Central memory CD8-positive, alpha-beta T cell (primary cell): Measurements from ENCODE around the gene JAG2.

ENCODE experiments used
- ATAC-seq: fragments of 150-1000 bp; cut with Tn5 transposase; replicated peaks from 2 replicates; pipeline ENCODE4 v1.10.0; 2022; ENCODE audit warnings: mild to moderate bottlenecking, moderate FRiP score, moderate number of reproducible peaks; ENCODE audit not compliant: poor library complexity, severe bottlenecking; ENCODE audit errors: extremely low read depth
- DNase-seq, 2 donors: peaks; one replicate each; pipeline ENCODE4 v3.0.0; 2021; ENCODE audit warnings: low spot score in 2 of 2
- H3K27ac Mint-ChIP-seq: one replicate; pipeline ENCODE4 v1.8.0; 2022; ENCODE audit warnings: low read depth, mild to moderate bottlenecking, moderate library complexity, mixed read lengths
- H3K27me3 Mint-ChIP-seq: one replicate; pipeline ENCODE4 v1.8.0; 2022; ENCODE audit warnings: mixed read lengths
- H3K36me3 Mint-ChIP-seq: one replicate; pipeline ENCODE4 v1.8.0; 2022; ENCODE audit warnings: mild to moderate bottlenecking, moderate library complexity, mixed read lengths; ENCODE audit not compliant: insufficient read depth
- H3K4me1 Mint-ChIP-seq: one replicate; pipeline ENCODE4 v1.8.0; 2022; ENCODE audit warnings: mixed read lengths
- H3K4me3 Mint-ChIP-seq: one replicate; pipeline ENCODE4 v1.8.0; 2022; ENCODE audit warnings: mild to moderate bottlenecking, moderate library complexity, mixed read lengths
- H3K9me3 Mint-ChIP-seq: one replicate; pipeline ENCODE4 v1.8.0; 2022; ENCODE audit warnings: mixed read lengths

Gene JAG2

GRCh38 chr14:105155071-105155651, 13.4 kb downstream of the JAG2 start:
- Mint-ChIP-seq H3K4me1 (no peaks in the 10 kb centered on the region), H3K27ac (no peak overlapping the region), H3K27me3 (peaks cover 9% of the 10 kb centered on the region), H3K36me3 (peaks cover 2% of the 10 kb centered on the region), H3K4me3 (no peak overlapping the region), H3K9me3 (no peaks in the 10 kb centered on the region)
- ATAC-seq (no peak), DNase-seq (no peak)

DNA sequence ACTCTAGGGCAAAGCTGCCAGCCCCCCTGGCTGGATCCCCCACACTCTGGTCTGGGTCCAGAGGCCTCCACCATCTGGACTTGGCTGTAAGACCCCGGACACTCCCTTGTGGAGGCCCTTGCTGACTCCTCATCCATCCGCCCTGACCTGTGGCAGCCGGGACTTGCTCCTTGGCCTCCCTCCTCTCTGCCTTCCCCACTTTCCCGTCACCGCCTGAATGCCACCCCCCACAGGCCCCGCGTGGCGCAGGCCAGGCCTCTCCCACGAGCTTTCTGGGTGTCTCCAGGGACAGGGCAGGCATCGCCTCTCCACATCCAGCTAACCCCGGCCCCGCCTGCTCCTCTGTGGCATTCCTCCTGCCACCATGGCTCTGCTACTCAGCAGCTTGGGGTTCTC, 14.1 kb downstream of the JAG2 start:
- Mint-ChIP-seq H3K27me3 (peaks cover 9% of the 10 kb centered on the region), H3K36me3 (peaks cover 2% of the 10 kb centered on the region), H3K4me3 (no peak overlapping the region), H3K9me3 (no peaks in the 10 kb centered on the region), H3K4me1 (no peaks in the 10 kb centered on the region), H3K27ac (no peak overlapping the region)
- no peak for DNase-seq
- ATAC-seq, result no peak

DNA sequence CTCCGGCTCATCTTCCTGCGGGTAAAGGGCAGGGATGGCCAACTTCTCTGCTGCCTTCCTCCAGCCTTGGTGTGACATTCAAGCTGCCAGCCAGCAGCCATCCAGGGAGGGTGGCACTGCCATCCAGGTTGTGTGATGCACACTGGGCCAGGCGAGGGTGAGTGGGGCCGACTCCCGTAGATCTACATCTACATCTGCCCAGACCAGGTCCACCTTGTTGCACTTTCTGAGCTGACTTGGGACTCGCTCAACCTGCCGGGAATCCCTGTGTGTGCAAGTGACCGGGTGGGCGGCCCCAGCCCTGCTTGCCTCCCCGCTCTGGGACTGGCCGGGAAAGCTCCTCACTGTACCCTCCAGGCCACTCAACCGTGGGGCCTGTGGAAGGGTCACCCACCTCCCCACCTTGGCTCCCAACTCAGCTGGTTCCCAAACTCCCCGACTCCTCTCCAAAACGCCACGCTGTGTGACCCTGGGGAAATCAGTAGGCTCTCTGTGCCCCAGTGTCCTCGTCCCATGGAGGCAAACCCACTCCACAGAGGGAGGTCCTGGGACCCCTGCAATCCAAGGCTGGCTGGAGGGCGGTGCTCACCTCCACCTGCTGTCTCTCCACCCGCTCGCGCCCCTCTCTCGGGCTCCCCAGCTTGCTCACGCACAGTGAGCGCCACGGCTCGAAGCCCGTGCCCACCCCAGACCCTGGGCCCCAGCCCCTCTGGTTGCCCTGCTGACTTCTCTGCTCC, 14.7 kb downstream of the JAG2 start:
- Mint-ChIP-seq H3K4me1 (no peaks in the 10 kb centered on the region), H3K27ac (no peak overlapping the region), H3K27me3 (peaks cover 9% of the 10 kb centered on the region), H3K4me3 (no peak overlapping the region), H3K36me3 (peaks cover 2% of the 10 kb centered on the region), H3K9me3 (no peaks in the 10 kb centered on the region)
- DNase-seq, result no peak
- no peak for ATAC-seq

- Mint-ChIP-seq H3K4me3 (no peak overlapping the region), H3K9me3 (no peaks in the 10 kb centered on the region), H3K27ac (no peak overlapping the region), H3K4me1 (no peaks in the 10 kb centered on the region), H3K36me3 (peaks cover 2% of the 10 kb centered on the region), H3K27me3 (peaks cover 9% of the 10 kb centered on the region)
- DNase-seq, result no peak
- ATAC-seq, result no peak
Measured at GRCh38 chr14:105153331-105153731, 15.2 kb downstream of the JAG2 start.

- no peak overlapping the region for H3K27ac Mint-ChIP-seq
- no peak overlapping the region for H3K4me3 Mint-ChIP-seq
- H3K27me3 Mint-ChIP-seq, result peaks cover 9% of the 10 kb centered on the region
- ATAC-seq (no peak), DNase-seq (no peak)
- H3K9me3 Mint-ChIP-seq, result no peaks in the 10 kb centered on the region
- H3K36me3 Mint-ChIP-seq, result peaks cover 2% of the 10 kb centered on the region
- no peaks in the 10 kb centered on the region for H3K4me1 Mint-ChIP-seq
Measured at GRCh38 chr14:105152794-105153241, 15.8 kb downstream of the JAG2 start.

DNA sequence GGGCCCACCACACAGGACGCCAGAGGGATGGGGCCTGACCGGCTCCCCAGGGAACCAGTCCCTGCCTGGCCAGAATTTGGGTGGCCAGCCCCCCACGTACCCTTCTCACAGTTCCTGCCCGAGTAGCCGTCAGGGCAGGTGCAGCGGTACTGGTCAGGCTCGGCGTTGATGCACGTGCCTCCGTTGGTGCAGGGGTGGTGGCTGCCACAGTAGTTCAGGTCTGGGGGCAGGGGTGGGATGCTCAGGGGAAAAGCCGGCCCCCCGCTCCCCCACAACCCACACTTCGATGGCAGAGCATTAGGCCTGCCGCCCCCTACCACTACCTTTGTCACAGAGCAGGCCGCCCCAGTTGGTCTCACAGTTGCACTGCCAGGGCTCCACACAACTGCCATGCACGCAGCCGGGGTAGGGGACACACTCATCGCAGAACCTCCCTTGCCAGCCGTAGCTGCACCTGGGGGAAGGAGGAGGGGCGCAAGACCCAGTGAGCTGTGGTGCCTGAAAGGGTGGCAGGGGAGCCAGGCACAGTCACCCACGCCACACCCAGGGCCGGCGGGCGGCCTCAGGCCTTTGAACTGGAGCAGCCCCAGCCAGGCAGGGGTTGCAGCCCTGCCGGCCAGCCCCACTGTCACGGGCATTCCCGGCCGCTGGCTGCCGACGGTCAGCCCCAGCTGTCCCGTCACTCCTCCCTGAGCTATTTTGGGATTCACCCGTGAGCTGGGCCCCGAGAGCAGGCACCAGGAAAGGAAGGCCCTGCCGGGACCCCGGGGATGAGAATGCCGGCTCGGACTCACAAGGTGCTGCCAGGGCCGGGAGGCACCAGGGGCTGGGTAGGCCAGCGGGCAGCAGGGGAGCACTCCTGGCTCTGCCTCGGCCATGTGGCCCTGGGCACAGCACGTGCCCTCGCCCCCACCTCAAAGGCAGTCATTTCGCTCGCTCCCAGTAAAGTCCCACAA, 16.5 kb downstream of the JAG2 start:
- ATAC-seq (no peak), DNase-seq (no peak)
- Mint-ChIP-seq H3K27ac (no peak overlapping the region), H3K4me1 (no peaks in the 10 kb centered on the region), H3K36me3 (no peaks in the 10 kb centered on the region), H3K9me3 (no peaks in the 10 kb centered on the region), H3K27me3 (peaks cover 3% of the 10 kb centered on the region), H3K4me3 (no peak overlapping the region)

DNA sequence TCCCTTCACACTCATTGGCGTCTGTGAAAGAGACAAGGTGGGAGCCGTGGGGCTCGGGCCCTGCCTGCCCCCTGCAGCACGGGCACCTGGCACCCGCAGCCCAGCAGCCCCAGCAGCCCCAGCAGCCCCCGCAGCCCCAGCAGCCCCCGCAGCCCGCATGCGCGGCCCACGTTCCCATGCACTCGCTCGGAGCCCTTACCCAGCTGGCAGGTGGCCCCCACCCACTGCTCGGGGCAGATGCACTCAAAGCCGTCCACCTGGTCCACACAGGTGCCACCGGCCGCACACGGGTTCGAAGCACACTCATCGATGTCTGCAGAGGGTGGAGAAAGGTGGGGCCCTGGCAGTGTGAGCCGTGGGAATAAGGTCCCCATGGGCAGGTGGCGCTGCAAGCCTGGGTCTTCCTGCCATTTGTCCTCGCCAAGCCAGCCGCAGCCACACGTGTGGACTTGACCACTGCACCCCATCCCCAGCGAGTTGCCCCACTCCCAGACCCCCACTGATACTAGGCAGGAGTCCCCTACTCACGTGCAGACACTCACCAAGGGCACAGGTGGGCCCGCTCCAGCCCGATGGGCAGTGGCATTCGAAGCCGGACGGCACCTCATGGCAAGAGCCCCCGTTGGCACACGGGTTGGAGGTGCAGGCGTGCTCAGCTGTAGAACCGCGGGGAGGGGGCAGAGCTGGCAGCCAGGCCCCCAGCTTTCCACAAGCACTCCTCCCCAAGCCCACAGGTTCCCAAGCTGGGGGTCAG, 17.3 kb downstream of the JAG2 start:
- H3K36me3 Mint-ChIP-seq, result no peaks in the 10 kb centered on the region
- H3K9me3 Mint-ChIP-seq, result no peaks in the 10 kb centered on the region
- no peaks in the 10 kb centered on the region for H3K4me1 Mint-ChIP-seq
- ATAC-seq (no peak), DNase-seq (no peak)
- no peak overlapping the region for H3K4me3 Mint-ChIP-seq
- no peak overlapping the region for H3K27ac Mint-ChIP-seq
- no peaks in the 10 kb centered on the region for H3K27me3 Mint-ChIP-seq

- Mint-ChIP-seq H3K36me3 (no peaks in the 10 kb centered on the region), H3K27me3 (no peaks in the 10 kb centered on the region), H3K9me3 (no peaks in the 10 kb centered on the region), H3K4me3 (no peak overlapping the region), H3K27ac (no peak overlapping the region), H3K4me1 (no peaks in the 10 kb centered on the region)
- no peak for DNase-seq
- no peak for ATAC-seq
Measured at GRCh38 chr14:105150368-105151083, 18.1 kb downstream of the JAG2 start.

- Mint-ChIP-seq H3K36me3 (no peaks in the 10 kb centered on the region), H3K9me3 (no peaks in the 10 kb centered on the region), H3K4me1 (no peaks in the 10 kb centered on the region), H3K27ac (no peak overlapping the region), H3K27me3 (no peaks in the 10 kb centered on the region), H3K4me3 (no peak overlapping the region)
- no peak for DNase-seq
- no peak for ATAC-seq
Measured at GRCh38 chr14:105150026-105150367, 18.6 kb downstream of the JAG2 start.

GRCh38 chr14:105149146-105149781, 19.3 kb downstream of the JAG2 start:
- no peaks in the 10 kb centered on the region for H3K36me3 Mint-ChIP-seq
- no peak overlapping the region for H3K4me3 Mint-ChIP-seq
- ATAC-seq (no peak), DNase-seq (no peak)
- no peaks in the 10 kb centered on the region for H3K27me3 Mint-ChIP-seq
- no peak overlapping the region for H3K27ac Mint-ChIP-seq
- H3K4me1 Mint-ChIP-seq, result no peaks in the 10 kb centered on the region
- H3K9me3 Mint-ChIP-seq, result no peaks in the 10 kb centered on the region

DNA sequence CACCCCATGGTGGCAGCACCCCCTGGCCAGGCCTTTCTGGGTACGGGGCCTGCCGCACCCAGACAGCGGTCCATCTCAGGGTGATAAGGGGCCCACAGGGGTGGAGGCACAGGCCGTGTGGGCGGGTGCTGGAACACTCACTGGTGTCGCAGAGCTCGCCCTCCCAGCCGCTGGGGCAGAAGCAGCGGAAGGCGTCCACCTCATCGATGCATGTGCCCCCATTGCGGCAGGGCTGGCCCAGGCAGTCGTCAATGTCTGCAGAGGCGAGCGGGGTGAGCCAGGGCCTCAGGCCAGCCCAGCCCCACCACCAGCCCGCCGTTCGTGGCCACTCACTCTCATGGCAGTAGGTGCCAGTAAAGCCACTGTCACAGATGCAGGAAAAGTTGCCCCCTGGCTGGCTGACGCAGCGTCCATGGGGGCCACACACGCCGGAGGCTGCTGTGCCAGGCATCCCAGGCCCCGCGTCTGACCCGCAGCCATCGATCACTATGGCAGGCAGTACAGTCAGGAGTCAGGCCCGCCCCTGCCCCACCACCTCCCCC, 19.9 kb downstream of the JAG2 start:
- Mint-ChIP-seq H3K36me3 (no peaks in the 10 kb centered on the region), H3K4me1 (no peaks in the 10 kb centered on the region), H3K4me3 (no peak overlapping the region), H3K27me3 (no peaks in the 10 kb centered on the region), H3K27ac (no peak overlapping the region), H3K9me3 (no peaks in the 10 kb centered on the region)
- DNase-seq (no peak), ATAC-seq (no peak)
